Kidney epithelial cell (primary cell): ENCODE measurements around the gene MAN2A1. TPM values are rescaled to one million over a fixed set of nuclear protein-coding genes. Genes with fewer than 3 reads are reported as not detected.

Experiments
- DNase-seq: peaks from one replicate; pipeline ENCODE4 v3.0.0-alpha.2; 2010; ENCODE audit warnings: low read depth
- H3K27me3 ChIP-seq: 2 replicates; pipeline ENCODE4 v1.6.0; 2011; ENCODE audit warnings: low read length; ENCODE audit not compliant: control insufficient read depth, insufficient read depth
- H3K36me3 ChIP-seq: 2 replicates; pipeline ENCODE4 v1.5.1; 2011; ENCODE audit warnings: low read length; ENCODE audit not compliant: control insufficient read depth, insufficient read depth
- H3K4me3 ChIP-seq: 2 replicates; pipeline ENCODE4 v1.5.1; 2011; ENCODE audit warnings: low read depth, mild to moderate bottlenecking, control low read depth, low read length
- total RNA-seq: library from RNA; depleted of rRNA; stranded (reverse); fragments of >200 nt; gene quantifications from 2 replicates; pipeline ENCODE4 v1.2.3, GENCODE V29; 2015
- TF ChIP-seq, protein P1 (sequence below): IDR thresholded peaks from 2 replicates; pipeline ENCODE4 v1.5.1; 2011; ENCODE audit warnings: mild to moderate bottlenecking, moderate library complexity, low read length, control low read depth, inconsistent platforms; ENCODE audit not compliant: insufficient read depth, poor library complexity, severe bottlenecking

Gene MAN2A1
- total RNA-seq, 1 donor from 2014 or later: 53.1 TPM

- TF ChIP-seq, protein P1, sequence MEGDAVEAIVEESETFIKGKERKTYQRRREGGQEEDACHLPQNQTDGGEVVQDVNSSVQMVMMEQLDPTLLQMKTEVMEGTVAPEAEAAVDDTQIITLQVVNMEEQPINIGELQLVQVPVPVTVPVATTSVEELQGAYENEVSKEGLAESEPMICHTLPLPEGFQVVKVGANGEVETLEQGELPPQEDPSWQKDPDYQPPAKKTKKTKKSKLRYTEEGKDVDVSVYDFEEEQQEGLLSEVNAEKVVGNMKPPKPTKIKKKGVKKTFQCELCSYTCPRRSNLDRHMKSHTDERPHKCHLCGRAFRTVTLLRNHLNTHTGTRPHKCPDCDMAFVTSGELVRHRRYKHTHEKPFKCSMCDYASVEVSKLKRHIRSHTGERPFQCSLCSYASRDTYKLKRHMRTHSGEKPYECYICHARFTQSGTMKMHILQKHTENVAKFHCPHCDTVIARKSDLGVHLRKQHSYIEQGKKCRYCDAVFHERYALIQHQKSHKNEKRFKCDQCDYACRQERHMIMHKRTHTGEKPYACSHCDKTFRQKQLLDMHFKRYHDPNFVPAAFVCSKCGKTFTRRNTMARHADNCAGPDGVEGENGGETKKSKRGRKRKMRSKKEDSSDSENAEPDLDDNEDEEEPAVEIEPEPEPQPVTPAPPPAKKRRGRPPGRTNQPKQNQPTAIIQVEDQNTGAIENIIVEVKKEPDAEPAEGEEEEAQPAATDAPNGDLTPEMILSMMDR: no peak
- Histone ChIP-seq H3K36me3 (no peaks in the 10 kb centered on the region), H3K4me3 (no peak overlapping the region), H3K27me3 (no peaks in the 10 kb centered on the region)
- DNase-seq: no peak
Measured at GRCh38 chr5:109838157-109838556, 148.4 kb downstream of the MAN2A1 start.

- H3K36me3 ChIP-seq: no peaks in the 10 kb centered on the region
- no peaks in the 10 kb centered on the region for H3K27me3 ChIP-seq
Measured at GRCh38 chr5:109844148-109844547, 154.4 kb downstream of the MAN2A1 start.

GRCh38 chr5:109844695-109845094 lies 155.0 kb downstream of the MAN2A1 start:
- Histone ChIP-seq H3K27me3 (no peaks in the 10 kb centered on the region), H3K4me3 (no peak overlapping the region), H3K36me3 (no peaks in the 10 kb centered on the region)
- no peak for DNase-seq
- TF ChIP-seq, protein P1: no peak

More at GRCh38 chr5:109844148-109844547, 154.4 kb downstream of the MAN2A1 start:
- DNase-seq: no peak
- H3K4me3 ChIP-seq: no peak overlapping the region
- TF ChIP-seq, protein P1: peak; percentile 13

- DNase-seq: no peak
- Histone ChIP-seq H3K27me3 (no peaks in the 10 kb centered on the region), H3K36me3 (no peaks in the 10 kb centered on the region), H3K4me3 (no peak overlapping the region)
- TF ChIP-seq, protein P1: no peak
Measured at GRCh38 chr5:109848130-109848529, 158.4 kb downstream of the MAN2A1 start.

GRCh38 chr5:109849478-109850088 lies 159.9 kb downstream of the MAN2A1 start:
- Histone ChIP-seq H3K4me3 (no peak overlapping the region), H3K27me3 (no peaks in the 10 kb centered on the region), H3K36me3 (no peaks in the 10 kb centered on the region)
- no peak for DNase-seq
- TF ChIP-seq, protein P1: no peak
